HG03039 (cell line): ENCODE measurements around the gene NIP7.
A peak's percentile ranks its signal among the peaks of the same experiment; 100 is the strongest.

Experiments
- ATAC-seq: cut with Tn5 transposase; IDR thresholded peaks from one replicate; pipeline ENCODE4 v1.9.1; 2021; ENCODE audit warnings: mild to moderate bottlenecking, moderate library complexity; ENCODE audit not compliant: unreplicated experiment

Gene NIP7

DNA sequence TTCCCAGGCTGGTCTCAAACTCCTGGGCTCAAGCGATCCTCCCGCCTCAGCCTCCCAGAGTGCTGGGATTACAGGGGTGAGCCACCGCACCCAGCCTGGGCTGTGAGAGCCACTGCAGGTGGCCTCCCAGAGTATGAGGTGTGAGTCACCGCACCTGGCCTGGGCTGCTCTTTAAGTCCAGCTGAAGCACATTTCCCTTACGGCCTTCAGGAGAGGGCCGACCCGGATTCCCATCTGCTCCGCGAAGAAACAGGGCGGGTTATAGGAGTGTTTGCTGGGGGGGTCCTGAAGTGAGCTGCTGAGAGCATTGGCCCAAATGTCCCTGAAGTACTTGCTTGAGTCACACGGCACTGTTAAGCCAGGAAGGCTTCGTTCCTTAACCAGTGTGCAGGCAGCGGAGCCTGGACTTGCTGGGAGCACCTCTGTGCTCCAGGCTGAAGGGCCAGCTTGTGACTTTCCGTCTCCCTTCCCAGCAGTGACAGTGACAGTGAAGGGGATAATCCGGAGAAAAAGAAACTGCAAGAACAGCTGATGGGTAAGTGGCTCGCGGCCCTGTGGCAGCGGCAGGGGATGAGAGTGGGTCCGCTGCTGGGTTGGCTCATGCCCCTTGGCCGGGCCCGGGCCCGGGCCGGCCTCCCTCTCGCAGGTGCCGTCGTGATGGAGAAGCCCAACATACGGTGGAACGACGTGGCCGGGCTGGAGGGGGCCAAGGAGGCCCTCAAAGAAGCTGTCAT lies 21.2 kb upstream of the NIP7 start:
- no peak for ATAC-seq

GRCh38 chr16:69318911-69319289 lies 20.7 kb upstream of the NIP7 start:
- no peak for ATAC-seq

- no peak for ATAC-seq
These were observed 20.2 kb upstream of the NIP7 start for GRCh38 chr16:69319381-69319780.

- ATAC-seq = no peak
These were observed 19.5 kb upstream of the NIP7 start for GRCh38 chr16:69319826-69320739.

- ATAC-seq = no peak
These were observed 18.9 kb upstream of the NIP7 start for GRCh38 chr16:69320740-69321073.

DNA sequence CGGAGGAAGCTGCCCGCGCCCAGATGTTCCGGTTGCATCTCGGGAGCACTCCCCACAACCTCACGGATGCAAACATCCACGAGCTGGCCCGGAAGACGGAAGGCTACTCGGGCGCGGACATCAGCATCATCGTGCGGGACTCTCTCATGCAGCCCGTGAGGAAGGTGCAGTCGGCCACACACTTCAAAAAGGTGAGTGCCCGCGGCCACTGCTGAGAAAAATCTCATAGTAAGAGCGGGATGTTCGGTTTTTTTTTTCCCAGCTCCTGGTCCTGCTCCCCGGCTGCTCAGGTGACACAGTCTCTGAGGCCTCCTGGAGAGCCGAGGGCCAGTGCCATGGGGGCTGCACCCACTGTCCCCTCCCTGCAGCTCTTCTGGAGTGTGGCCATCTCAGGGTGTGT lies 18.5 kb upstream of the NIP7 start:
- no peak for ATAC-seq

DNA sequence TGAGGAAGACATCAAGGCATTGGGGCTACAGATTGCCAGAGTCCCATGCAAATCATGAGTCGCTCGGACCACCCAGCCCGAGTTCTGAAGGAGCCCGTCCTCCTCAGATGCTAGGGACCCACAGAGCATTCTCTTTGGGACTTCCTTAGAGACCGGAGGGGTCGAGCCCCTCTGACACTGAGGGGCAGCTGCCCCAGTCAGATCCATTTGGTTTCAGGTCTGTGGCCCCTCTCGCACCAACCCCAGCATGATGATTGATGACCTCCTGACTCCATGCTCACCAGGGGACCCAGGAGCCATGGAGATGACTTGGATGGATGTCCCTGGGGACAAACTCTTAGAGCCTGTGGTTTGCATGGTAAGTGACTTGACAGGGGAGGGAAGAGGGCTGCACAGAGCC lies 17.2 kb upstream of the NIP7 start:
- no peak for ATAC-seq

- no peak for ATAC-seq
These were observed 16.2 kb upstream of the NIP7 start for GRCh38 chr16:69323415-69323814.

GRCh38 chr16:69324013-69324531 lies 15.5 kb upstream of the NIP7 start:
- no peak for ATAC-seq

DNA sequence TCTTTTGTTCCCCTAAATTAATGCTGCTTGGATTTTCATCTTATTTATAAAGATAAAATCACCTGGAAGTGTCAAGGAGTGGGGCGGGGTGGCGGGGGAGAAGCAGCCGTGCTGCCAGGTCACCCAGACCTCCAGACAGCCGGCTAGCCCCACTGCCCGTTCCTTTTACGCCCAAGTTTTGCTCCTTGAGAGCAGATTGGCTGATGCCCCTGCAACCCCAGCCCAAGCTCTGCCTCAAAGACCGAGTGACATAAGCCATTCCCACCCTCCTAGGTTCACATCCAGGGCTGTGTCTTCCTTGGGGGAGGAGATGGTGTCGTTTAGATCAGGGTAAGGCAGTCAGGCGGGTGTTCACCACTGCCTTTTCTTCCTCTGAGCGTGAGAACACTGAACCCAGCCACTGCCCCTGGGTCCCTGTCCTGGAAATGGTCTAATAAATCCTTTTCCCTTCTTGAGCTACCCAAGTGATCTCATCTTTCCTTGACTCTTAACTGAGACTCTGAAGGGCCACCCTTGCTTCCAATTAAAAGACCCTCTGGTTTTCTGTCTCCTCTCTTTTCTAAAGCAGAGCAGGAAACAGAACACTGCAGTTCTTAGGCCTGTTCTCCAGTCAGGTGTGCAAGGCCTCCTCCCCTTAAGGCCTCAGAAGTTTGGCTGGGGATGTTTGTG lies 14.9 kb upstream of the NIP7 start:
- no peak for ATAC-seq

GRCh38 chr16:69325784-69326171 lies 13.8 kb upstream of the NIP7 start:
- ATAC-seq = no peak

DNA sequence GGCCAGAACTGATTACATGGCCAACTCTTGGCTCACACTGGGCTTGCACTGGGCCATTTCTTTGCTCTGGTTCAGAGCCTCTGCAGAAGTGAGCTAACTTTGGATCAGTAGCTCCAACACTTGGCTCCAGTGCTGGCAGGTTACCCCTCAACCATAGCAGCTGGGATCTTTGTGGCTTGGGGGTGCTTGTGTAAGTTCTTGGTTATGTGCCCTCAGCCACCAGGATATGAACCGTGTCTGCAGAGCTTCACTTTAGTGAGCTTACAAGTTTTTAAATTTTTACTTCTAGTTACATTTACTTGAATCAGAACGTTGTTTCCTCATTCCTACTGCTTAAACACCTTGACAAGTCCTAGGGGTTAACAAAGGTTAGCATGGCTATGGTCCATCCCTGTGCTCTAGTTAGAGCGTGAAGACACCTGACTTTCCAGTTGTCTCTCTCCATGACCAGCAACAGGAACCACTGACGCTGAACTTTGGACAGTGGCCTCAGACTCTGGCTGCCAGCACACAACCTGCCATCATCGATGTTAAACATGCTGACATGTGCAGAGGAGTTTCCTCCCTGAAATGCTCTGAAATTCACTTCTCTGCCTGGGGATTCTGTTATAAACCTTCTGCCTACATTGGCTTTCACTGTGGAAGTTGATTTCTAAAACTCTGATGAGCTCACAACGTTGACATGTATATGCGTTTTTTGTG lies 13.2 kb upstream of the NIP7 start:
- no peak for ATAC-seq

- ATAC-seq = no peak
These were observed 11.8 kb upstream of the NIP7 start for GRCh38 chr16:69327585-69328310.

- ATAC-seq = no peak
These were observed 10.7 kb upstream of the NIP7 start for GRCh38 chr16:69328854-69329316.

DNA sequence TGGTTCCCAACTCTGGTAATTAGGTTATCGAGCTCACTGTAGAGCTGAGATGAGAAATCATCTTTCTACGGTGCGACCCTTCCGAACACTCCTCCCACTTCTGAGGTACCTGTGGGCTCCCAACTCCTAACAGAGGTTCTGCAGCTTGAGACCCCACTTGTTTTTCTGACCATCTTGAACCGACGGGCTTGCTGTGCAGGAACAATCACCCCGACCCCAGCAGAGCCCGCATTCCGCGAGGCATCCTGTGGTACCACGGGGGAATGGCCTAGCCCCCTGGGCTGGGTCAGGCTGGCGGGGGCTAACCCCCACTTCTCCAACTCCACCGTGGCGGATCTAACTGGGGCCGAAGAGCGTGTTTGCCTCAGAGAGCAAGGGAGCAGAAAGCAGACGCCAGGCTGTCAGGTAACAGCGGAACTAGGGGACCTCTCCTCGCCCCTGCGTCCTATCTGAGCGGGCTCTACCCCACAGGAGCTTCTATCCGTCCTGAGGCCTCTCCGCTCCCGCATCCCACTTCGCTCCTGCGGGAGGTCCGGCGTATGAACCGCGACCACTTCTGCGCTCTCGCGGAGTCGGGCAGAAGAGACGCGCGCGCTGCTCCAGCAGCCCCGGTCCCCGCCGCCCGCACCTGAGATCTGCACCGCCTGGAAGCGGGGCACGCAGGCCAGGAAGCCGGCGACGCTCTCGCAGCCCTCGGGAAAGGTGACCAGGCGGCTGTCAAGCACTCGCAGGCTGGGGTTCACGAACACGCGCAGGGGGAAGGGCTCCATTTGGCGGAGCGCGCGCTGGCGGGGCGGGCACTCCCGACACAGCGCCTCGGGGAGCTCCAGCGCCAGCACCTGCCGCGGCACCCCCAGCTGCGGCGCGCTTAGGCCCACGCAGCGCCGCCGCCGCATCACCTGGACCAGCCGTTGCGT lies 9.9 kb upstream of the NIP7 start:
- peak; percentile 26 for ATAC-seq

GRCh38 chr16:69330286-69331109 lies 9.1 kb upstream of the NIP7 start, which contains the start of gene PDF:
Gene PDF, minus strand, starts transcription at chr16:69330588. Its CDS starts 18 bp downstream, at chr16:69330570.
- ATAC-seq = peak; percentile 89

DNA sequence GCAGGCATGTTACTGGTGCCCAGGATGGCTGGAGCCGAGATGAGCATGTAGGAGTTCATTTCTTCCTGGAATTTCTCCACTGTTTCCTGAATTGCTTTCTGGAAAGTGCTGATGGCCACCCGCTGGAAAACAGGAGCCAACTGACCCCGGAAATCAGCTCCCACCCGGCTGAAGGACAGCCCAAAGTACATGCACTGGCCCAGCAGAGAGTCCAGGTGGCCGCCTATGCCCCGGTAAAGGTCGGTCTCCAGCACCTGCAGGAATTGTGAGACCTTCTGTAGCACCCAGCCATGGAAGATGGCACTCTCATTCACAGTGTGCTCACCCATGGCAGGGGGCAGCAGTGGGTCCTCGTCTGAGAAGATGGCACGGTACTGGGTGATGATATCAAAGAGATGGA lies 4.9 kb upstream of the NIP7 start:
- ATAC-seq = no peak
